ENCODE data around the gene GPA33.

DNA sequence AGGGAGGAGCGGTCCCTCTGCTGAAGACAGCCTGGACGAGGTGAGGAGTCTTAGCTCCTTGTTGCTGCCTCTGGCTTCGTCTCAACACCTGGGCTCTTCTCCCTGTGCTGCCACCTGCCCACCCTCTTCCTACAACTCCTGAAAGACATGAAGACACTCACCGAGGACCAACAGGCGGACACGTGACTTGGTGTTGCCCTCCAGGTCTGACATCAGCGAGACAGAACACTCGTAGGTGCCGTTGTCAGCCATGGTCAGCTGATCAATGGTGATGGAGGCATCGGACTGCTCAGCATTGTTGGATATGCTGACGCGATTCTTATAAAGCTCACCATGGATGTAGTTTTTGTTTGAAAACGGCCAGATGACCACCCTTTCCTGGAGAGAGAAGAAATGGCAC is 21.4 kb downstream of the GPA33 start:
- TF ChIP-seq, protein P1, sequence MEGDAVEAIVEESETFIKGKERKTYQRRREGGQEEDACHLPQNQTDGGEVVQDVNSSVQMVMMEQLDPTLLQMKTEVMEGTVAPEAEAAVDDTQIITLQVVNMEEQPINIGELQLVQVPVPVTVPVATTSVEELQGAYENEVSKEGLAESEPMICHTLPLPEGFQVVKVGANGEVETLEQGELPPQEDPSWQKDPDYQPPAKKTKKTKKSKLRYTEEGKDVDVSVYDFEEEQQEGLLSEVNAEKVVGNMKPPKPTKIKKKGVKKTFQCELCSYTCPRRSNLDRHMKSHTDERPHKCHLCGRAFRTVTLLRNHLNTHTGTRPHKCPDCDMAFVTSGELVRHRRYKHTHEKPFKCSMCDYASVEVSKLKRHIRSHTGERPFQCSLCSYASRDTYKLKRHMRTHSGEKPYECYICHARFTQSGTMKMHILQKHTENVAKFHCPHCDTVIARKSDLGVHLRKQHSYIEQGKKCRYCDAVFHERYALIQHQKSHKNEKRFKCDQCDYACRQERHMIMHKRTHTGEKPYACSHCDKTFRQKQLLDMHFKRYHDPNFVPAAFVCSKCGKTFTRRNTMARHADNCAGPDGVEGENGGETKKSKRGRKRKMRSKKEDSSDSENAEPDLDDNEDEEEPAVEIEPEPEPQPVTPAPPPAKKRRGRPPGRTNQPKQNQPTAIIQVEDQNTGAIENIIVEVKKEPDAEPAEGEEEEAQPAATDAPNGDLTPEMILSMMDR (IDR thresholded peaks at IDR 0.05; ENCODE audit: low read depth, low read length, poor library complexity, severe bottlenecking): no peak
- no peak for TF ChIP-seq EZH2phosphoT487 (IDR thresholded peaks at IDR 0.05; ENCODE audit: borderline replicate concordance, low read length)
